HepG2 (cell line): ENCODE data around the gene GATAD2B. TPM values are rescaled to one million over a fixed set of nuclear protein-coding genes. Genes with fewer than 3 reads are reported as not detected.
A peak's percentile ranks its signal among the peaks of the same experiment; 100 is the strongest.

Experiments
- ARHGAP35 ChIP-seq: sonication (generic); formaldehyde crosslinking; IDR thresholded peaks from 2 replicates; pipeline ENCODE4 v1.9.0; 2022; ENCODE audit warnings: mild to moderate bottlenecking, inconsistent platforms, moderate library complexity, missing genetic modification reagents, borderline replicate concordance
- FOXC1 ChIP-seq: sonication (generic); formaldehyde crosslinking; IDR thresholded peaks from 2 replicates; pipeline ENCODE4 v1.8.0; 2022; ENCODE audit warnings: mild to moderate bottlenecking, missing genetic modification reagents, borderline replicate concordance
- KDM4B ChIP-seq: sonication (generic); formaldehyde crosslinking; IDR thresholded peaks from 2 replicates; pipeline ENCODE4 v1.4.0; 2020; ENCODE audit warnings: missing genetic modification reagents
- NRL ChIP-seq: sonication (generic); formaldehyde crosslinking; IDR thresholded peaks from 2 replicates; pipeline ENCODE4 v1.5.0; 2020; ENCODE audit warnings: missing genetic modification reagents, mild to moderate bottlenecking, moderate library complexity, borderline replicate concordance
- POLR2G ChIP-seq: fragments of 200-400 bp; formaldehyde crosslinking; IDR thresholded peaks from 2 replicates; pipeline ENCODE4 v1.6.1; 2018; ENCODE audit warnings: mild to moderate bottlenecking, low read depth, low read length, moderate library complexity
- RBM22 ChIP-seq: fragments of 200-400 bp; formaldehyde crosslinking; optimal IDR thresholded peaks from 2 replicates; pipeline ENCODE3; 2017; ENCODE audit warnings: mild to moderate bottlenecking, low read length, moderate library complexity
- SALL1 ChIP-seq: sonication (generic); formaldehyde crosslinking; IDR thresholded peaks from 2 replicates; pipeline ENCODE4 v1.8.0; 2022; ENCODE audit warnings: mild to moderate bottlenecking, missing genetic modification reagents
- TAF15 ChIP-seq: fragments of 200-400 bp; formaldehyde crosslinking; IDR thresholded peaks from one replicate; pipeline ENCODE4 v1.6.1; 2018; ENCODE audit warnings: mild to moderate bottlenecking, low read depth, low read length; ENCODE audit not compliant: poor library complexity, severe bottlenecking
- ZC3H13 ChIP-seq: sonication (generic); formaldehyde crosslinking; IDR thresholded peaks from 2 replicates; pipeline ENCODE4 v1.8.1; 2023; ENCODE audit warnings: mild to moderate bottlenecking, missing genetic modification reagents, moderate library complexity
- ZNF260 ChIP-seq: sonication (generic); formaldehyde crosslinking; IDR thresholded peaks from 2 replicates; pipeline ENCODE4 v1.4.0; 2020; ENCODE audit warnings: missing genetic modification reagents, low read depth, mild to moderate bottlenecking, borderline replicate concordance
- ZNF75D ChIP-seq: sonication (generic); formaldehyde crosslinking; IDR thresholded peaks from 2 replicates; pipeline ENCODE4 v1.8.1; 2023; ENCODE audit warnings: missing genetic modification reagents, mild to moderate bottlenecking, borderline replicate concordance
- ZNF775 ChIP-seq: sonication (generic); formaldehyde crosslinking; IDR thresholded peaks from 2 replicates; pipeline ENCODE4 v1.4.0; 2020; ENCODE audit warnings: missing genetic modification reagents, mild to moderate bottlenecking, moderate library complexity, borderline replicate concordance
- ZSCAN31 ChIP-seq: sonication (generic); formaldehyde crosslinking; IDR thresholded peaks from 2 replicates; pipeline ENCODE4 v1.5.0; 2020; ENCODE audit warnings: low read depth, mild to moderate bottlenecking, missing genetic modification reagents
- polyA plus RNA-seq, 8 experiments: library from polyadenylated mRNA; depleted of rRNA in 3 of 8; stranded (reverse) in 7 of 8; unstranded in 1 of 8; fragments of >200 nt; fragmentation: Illumina TruSeq in 4 of 8; extraction: Trizol in 4 of 8; gene quantifications; 2 replicates each; pipeline versions ENCODE4 v1.2.1 to v1.2.3, GENCODE V29; 2011 to 2016; ENCODE audit warnings: low read depth in 4 of 8, missing spikeins in 1 of 8, mixed read lengths in 1 of 8; ENCODE audit not compliant: insufficient read depth in 1 of 8
- total RNA-seq, 5 experiments: library from RNA; depleted of rRNA; stranded (reverse); fragments of >200 nt; fragmentation: Illumina TruSeq; extraction: Trizol; gene quantifications; 2 replicates each; pipeline ENCODE4 v1.2.3, GENCODE V29; 2016; ENCODE audit warnings: low read depth in 1 of 5
- TF ChIP-seq, protein P1 (sequence below): sonication (generic); formaldehyde crosslinking; IDR thresholded peaks from 2 replicates; pipeline ENCODE4 v1.5.1; 2020; ENCODE audit warnings: missing genetic modification reagents, mild to moderate bottlenecking, borderline replicate concordance
- TF ChIP-seq, protein P2 (sequence below): sonication (generic); formaldehyde crosslinking; IDR thresholded peaks from 2 replicates; pipeline ENCODE4 v1.5.0; 2020; ENCODE audit warnings: missing genetic modification reagents, mild to moderate bottlenecking, borderline replicate concordance
- TF ChIP-seq, protein P3 (sequence below), 2 experiments: fragments of 450-650 bp in 1 of 2; sonication (generic) in 1 of 2; formaldehyde crosslinking; IDR thresholded peaks; 2 replicates each; pipeline versions ENCODE4 v1.5.0 to v1.8.0; 2020 to 2022; ENCODE audit warnings: mild to moderate bottlenecking in 1 of 2, missing genetic modification reagents in 1 of 2
- TF ChIP-seq, protein P4 (sequence below): sonication (generic); formaldehyde crosslinking; conservative IDR thresholded peaks from 2 replicates; pipeline ENCODE4 v1.8.0; 2022; ENCODE audit warnings: low read depth, missing genetic modification reagents
- TF ChIP-seq, protein P5 (sequence below): sonication (generic); formaldehyde crosslinking; IDR thresholded peaks from 2 replicates; pipeline ENCODE4 v1.9.0; 2022; ENCODE audit warnings: low read depth, missing genetic modification reagents
- TF ChIP-seq, protein P6 (sequence below): sonication (generic); formaldehyde crosslinking; IDR thresholded peaks from 2 replicates; pipeline ENCODE4 v1.4.0; 2020; ENCODE audit warnings: missing genetic modification reagents

Gene GATAD2B
- total and polyA plus RNA-seq, 2 of the 13 experiments (the other 11 are each of a cell fraction or from before 2014, with no cell fraction given) = 3.2 to 5.2 TPM

DNA sequence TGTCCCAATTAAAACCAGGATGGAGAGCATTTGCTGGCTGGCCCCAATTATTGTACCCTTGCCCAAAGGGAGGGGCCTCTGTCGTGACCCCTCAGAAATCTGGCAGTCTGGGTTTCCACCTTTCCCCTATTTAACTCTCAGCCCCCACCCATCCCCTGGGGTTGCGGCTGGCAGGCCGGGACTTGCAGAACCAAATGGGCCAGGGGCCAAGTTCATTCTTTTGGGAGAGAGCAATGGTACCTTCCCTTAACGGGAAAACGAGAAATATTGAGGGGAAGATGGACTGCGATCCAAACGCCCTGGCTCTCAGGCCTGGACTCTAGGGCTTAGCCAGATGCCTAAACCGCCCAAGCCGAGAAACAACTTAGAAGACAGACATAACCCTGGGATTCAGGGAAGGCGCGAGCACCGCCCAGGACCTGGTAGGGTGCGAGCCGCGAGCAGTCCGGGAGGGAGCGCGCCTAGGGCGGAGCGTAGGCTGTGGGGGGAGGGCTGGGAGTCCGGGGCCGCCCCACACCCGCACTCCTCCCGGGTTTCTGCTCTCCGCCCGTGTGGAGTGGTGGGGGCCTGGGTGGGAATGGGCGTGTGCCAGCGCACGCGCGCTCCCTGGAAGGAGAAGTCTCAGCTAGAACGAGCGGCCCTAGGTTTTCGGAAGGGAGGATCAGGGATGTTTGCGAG lies 147.9 kb downstream of the GATAD2B start, which contains the start of gene SLC27A3 (continued):
- TF ChIP-seq ZNF75D (CRISPR knock-in tag) (no peak), ZSCAN31 (peak; percentile 49), RBM22 (no peak), ARHGAP35 (no peak), ZNF775 (no peak), KDM4B (no peak), POLR2G (peak; percentile 62), ZC3H13 (CRISPR knock-in tag) (peak; percentile 56; the same call in 1 of the 2 replicates), ZNF260 (CRISPR knock-in tag) (no peak), SALL1 (peak; percentile 3; the same call in 1 of the 2 replicates), FOXC1 (CRISPR knock-in tag) (no peak), TAF15 (no peak), NRL (CRISPR knock-in tag) (no peak; the same call in 1 of the 2 replicates)
- TF ChIP-seq, protein P1, sequence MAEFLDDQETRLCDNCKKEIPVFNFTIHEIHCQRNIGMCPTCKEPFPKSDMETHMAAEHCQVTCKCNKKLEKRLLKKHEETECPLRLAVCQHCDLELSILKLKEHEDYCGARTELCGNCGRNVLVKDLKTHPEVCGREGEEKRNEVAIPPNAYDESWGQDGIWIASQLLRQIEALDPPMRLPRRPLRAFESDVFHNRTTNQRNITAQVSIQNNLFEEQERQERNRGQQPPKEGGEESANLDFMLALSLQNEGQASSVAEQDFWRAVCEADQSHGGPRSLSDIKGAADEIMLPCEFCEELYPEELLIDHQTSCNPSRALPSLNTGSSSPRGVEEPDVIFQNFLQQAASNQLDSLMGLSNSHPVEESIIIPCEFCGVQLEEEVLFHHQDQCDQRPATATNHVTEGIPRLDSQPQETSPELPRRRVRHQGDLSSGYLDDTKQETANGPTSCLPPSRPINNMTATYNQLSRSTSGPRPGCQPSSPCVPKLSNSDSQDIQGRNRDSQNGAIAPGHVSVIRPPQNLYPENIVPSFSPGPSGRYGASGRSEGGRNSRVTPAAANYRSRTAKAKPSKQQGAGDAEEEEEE (CRISPR knock-in tag) = no peak
- TF ChIP-seq, protein P2, sequence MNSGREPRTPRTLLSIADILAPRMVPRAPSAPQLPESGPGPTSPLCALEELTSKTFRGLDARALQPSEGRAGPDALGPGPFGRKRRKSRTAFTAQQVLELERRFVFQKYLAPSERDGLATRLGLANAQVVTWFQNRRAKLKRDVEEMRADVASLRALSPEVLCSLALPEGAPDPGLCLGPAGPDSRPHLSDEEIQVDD (CRISPR knock-in tag) = no peak
- TF ChIP-seq, protein P3, sequence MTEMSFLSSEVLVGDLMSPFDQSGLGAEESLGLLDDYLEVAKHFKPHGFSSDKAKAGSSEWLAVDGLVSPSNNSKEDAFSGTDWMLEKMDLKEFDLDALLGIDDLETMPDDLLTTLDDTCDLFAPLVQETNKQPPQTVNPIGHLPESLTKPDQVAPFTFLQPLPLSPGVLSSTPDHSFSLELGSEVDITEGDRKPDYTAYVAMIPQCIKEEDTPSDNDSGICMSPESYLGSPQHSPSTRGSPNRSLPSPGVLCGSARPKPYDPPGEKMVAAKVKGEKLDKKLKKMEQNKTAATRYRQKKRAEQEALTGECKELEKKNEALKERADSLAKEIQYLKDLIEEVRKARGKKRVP (CRISPR knock-in tag; IDR thresholded peaks at IDR 0.05) = no peak
- TF ChIP-seq, protein P4, sequence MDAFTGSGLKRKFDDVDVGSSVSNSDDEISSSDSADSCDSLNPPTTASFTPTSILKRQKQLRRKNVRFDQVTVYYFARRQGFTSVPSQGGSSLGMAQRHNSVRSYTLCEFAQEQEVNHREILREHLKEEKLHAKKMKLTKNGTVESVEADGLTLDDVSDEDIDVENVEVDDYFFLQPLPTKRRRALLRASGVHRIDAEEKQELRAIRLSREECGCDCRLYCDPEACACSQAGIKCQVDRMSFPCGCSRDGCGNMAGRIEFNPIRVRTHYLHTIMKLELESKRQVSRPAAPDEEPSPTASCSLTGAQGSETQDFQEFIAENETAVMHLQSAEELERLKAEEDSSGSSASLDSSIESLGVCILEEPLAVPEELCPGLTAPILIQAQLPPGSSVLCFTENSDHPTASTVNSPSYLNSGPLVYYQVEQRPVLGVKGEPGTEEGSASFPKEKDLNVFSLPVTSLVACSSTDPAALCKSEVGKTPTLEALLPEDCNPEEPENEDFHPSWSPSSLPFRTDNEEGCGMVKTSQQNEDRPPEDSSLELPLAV (CRISPR knock-in tag) = no peak
- TF ChIP-seq, protein P5, sequence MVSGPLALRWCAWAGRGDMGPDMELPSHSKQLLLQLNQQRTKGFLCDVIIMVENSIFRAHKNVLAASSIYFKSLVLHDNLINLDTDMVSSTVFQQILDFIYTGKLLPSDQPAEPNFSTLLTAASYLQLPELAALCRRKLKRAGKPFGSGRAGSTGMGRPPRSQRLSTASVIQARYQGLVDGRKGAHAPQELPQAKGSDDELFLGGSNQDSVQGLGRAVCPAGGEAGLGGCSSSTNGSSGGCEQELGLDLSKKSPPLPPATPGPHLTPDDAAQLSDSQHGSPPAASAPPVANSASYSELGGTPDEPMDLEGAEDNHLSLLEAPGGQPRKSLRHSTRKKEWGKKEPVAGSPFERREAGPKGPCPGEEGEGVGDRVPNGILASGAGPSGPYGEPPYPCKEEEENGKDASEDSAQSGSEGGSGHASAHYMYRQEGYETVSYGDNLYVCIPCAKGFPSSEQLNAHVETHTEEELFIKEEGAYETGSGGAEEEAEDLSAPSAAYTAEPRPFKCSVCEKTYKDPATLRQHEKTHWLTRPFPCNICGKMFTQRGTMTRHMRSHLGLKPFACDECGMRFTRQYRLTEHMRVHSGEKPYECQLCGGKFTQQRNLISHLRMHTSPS = no peak
- TF ChIP-seq, protein P6, sequence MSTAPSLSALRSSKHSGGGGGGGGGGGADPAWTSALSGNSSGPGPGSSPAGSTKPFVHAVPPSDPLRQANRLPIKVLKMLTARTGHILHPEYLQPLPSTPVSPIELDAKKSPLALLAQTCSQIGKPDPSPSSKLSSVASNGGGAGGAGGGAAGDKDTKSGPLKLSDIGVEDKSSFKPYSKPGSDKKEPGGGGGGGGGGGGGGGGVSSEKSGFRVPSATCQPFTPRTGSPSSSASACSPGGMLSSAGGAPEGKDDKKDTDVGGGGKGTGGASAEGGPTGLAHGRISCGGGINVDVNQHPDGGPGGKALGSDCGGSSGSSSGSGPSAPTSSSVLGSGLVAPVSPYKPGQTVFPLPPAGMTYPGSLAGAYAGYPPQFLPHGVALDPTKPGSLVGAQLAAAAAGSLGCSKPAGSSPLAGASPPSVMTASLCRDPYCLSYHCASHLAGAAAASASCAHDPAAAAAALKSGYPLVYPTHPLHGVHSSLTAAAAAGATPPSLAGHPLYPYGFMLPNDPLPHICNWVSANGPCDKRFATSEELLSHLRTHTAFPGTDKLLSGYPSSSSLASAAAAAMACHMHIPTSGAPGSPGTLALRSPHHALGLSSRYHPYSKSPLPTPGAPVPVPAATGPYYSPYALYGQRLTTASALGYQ (CRISPR knock-in tag) = no peak
